Gastrocnemius medialis (tissue), 4 donors: Measurements from ENCODE around the gene CUEDC2. TPM values are rescaled to one million over a fixed set of nuclear protein-coding genes. Genes with fewer than 3 reads are reported as not detected.

Experiments
- ATAC-seq, 2 donors: fragments of 150-250 bp; one replicate each; pipeline ENCODE4 v1.9.1; 2016
- DNase-seq, 2 donors: peaks; one replicate each; pipeline ENCODE4 v3.0.0-alpha.2; 2019
- H3K27ac ChIP-seq, 4 donors: fragments of 200-600 bp; sonication (generic); 1 replicate in 1 of 4; 2 replicates in 3 of 4; pipeline ENCODE4 v1.5.1; 2016 to 2018; ENCODE audit warnings: mild to moderate bottlenecking in 2 of 4, moderate library complexity in 1 of 4
- H3K27me3 ChIP-seq, 3 donors: fragments of 200-600 bp; sonication (generic) in 2 of 3; 1 replicate in 1 of 3; 2 replicates in 2 of 3; pipeline versions ENCODE4 v1.5.1 to v1.6.0; 2016 to 2019; ENCODE audit warnings: mild to moderate bottlenecking in 1 of 3, moderate library complexity in 1 of 3
- H3K36me3 ChIP-seq, 2 donors: fragments of 200-600 bp; sonication (generic) in 1 of 2; one replicate each; pipeline ENCODE4 v1.5.1; 2017 to 2018
- H3K4me1 ChIP-seq, 2 donors: fragments of 200-600 bp; sonication (generic) in 1 of 2; one replicate each; pipeline ENCODE4 v1.5.1; 2016 to 2017; ENCODE audit warnings: mild to moderate bottlenecking in 2 of 2
- H3K4me3 ChIP-seq, 4 donors: fragments of 200-600 bp; sonication (generic) in 3 of 4; 1 replicate in 1 of 4; 2 replicates in 3 of 4; pipeline ENCODE4 v1.5.1; 2016 to 2019; ENCODE audit warnings: mild to moderate bottlenecking in 2 of 4
- H3K9me3 ChIP-seq, 3 donors: fragments of 200-600 bp; sonication (generic) in 2 of 3; 1 replicate in 1 of 3; 2 replicates in 2 of 3; pipeline ENCODE4 v1.5.1; 2016 to 2019
- POLR2A ChIP-seq, 2 donors: fragments of 450-650 bp; IDR thresholded peaks; one replicate each; pipeline ENCODE4 v1.6.1; 2017; ENCODE audit warnings: antibody characterized with exemption in 2 of 2, mild to moderate bottlenecking in 2 of 2, moderate library complexity in 2 of 2
- in situ Hi-C, 4 donors: fragments of 200-750 bp; cut with MboI; loops; one replicate each; pipeline versions ENCODE4 v1.15.0 to v1.8.0; 2017; ENCODE audit warnings: low sequenced_read_pairs in 4 of 4
- intact Hi-C: fragments of 100-400 bp; cut with DNase I; formaldehyde crosslinking; loops from one replicate; pipeline ENCODE4 v1.15.1; 2023; ENCODE audit warnings: low total_unique reads
- total RNA-seq, 4 donors: library from RNA; depleted of rRNA; stranded (reverse); fragments of >200 nt; gene quantifications; one replicate each; pipeline versions ENCODE4 v1.1.0 to v1.2.3, GENCODE V29; 2016
- TF ChIP-seq, protein P1 (sequence below), 5 experiments: fragments of 450-650 bp in 3 of 5; fragments of 200-600 bp in 2 of 5; sonication (generic) in 2 of 5; IDR thresholded peaks in 4 of 5; conservative IDR thresholded peaks in 1 of 5; 1 replicate in 4 of 5; 2 replicates in 1 of 5; pipeline ENCODE4 v1.5.1; 2016 to 2019; ENCODE audit warnings: antibody characterized with exemption in 5 of 5, mild to moderate bottlenecking in 3 of 5, moderate library complexity in 3 of 5

CUEDC2 gene
- total RNA-seq, 4 donors from 2014 or later, result 51.6 to 83.1 (median 70.2) TPM

DNA sequence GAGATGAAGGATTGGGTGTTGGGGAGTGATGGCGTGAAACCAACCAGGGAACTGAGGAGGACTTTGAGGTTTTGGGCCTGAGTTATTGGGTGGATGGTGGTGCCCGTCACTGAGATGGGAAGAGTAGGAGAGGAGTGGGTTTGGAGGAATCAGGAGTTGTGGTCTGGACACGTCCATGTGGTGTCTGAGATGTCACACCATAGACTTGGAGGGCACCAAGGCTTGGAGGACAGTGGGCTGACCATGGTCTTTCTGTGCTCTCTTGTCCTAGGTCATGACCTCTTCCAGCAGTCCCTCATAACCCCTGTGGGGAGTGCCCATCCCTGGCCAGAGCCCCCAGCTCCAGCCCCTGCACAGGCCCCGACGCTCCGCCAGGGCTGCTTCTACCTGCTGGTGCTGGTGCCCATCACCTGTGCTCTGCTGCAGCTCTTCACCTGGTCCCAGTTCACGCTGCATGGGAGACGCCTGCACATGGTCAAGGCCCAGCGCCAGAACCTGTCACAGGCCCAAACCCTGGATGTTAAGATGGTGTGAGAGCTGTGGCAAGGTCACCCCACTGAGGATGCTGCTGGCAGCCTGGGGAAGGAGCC, 43.2 kb upstream of the CUEDC2 start:
- DNase-seq (no peak), ATAC-seq (no peak)
- Histone ChIP-seq H3K9me3 (no peaks in the 10 kb centered on the region), H3K4me3 (no peak overlapping the region), H3K36me3 (peaks cover 0 to 20% of the 10 kb centered on the region in 2 donors), H3K4me1 (no peaks in the 10 kb centered on the region), H3K27me3 (no peaks in the 10 kb centered on the region), H3K27ac (no peak overlapping the region)
- in situ Hi-C loops (no loop called here), intact Hi-C loops (loop anchor here (5.0 kb wide), 1 partner anchor 53 kb away; the partner anchor contains the start of gene FBXL15)
- TF ChIP-seq, protein P1, sequence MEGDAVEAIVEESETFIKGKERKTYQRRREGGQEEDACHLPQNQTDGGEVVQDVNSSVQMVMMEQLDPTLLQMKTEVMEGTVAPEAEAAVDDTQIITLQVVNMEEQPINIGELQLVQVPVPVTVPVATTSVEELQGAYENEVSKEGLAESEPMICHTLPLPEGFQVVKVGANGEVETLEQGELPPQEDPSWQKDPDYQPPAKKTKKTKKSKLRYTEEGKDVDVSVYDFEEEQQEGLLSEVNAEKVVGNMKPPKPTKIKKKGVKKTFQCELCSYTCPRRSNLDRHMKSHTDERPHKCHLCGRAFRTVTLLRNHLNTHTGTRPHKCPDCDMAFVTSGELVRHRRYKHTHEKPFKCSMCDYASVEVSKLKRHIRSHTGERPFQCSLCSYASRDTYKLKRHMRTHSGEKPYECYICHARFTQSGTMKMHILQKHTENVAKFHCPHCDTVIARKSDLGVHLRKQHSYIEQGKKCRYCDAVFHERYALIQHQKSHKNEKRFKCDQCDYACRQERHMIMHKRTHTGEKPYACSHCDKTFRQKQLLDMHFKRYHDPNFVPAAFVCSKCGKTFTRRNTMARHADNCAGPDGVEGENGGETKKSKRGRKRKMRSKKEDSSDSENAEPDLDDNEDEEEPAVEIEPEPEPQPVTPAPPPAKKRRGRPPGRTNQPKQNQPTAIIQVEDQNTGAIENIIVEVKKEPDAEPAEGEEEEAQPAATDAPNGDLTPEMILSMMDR (IDR thresholded peaks at IDR 0.05 in 4 of 5, conservative IDR thresholded peaks at IDR 0.05 in 1 of 5), result no peak
- TF ChIP-seq POLR2A (IDR thresholded peaks at IDR 0.05), result no peak

DNA sequence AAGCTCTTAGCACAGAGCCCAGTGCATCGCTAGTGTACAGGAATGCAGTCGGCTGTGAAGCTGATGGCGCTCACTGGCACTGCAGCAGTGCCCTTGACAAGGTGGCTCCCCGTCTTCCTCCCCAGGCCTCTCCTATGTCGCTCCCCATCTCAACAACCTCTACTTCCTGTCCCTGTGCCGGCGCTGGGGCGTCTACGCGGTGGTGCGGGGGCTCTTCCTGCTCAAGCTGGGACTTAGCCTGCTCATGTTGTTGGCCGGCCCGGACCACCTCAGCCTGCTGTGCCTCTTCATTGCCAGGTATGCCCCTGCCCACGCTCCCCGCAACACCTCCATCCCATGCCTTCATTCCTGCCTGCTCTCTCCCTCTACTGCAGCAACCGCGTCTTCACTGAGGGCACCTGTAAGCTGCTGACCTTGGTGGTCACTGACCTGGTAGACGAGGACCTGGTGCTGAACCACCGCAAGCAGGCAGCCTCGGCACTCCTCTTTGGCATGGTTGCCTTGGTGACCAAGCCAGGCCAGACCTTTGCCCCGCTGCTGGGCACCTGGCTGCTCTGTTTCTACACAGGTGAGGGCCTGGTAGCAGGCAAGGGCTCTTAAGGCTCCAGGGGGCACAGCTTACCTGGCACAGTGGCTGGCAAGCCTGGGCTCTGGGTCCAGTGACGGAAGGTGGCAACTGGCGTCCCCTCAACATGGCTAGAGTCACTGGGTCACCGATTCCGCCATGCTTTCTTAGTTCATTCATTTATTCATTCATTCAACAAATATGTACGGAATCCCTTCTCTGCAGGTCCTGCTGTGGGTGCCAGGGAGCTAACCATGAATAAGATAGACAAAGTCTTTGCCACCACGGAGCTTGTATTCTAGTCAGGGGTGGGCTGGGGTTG, 41.3 kb upstream of the CUEDC2 start:
- Histone ChIP-seq H3K4me1 (no peaks in the 10 kb centered on the region), H3K4me3 (no peak overlapping the region), H3K27ac (no peak overlapping the region), H3K27me3 (no peaks in the 10 kb centered on the region), H3K36me3 (peaks cover 0 to 1% of the 10 kb centered on the region in 2 donors), H3K9me3 (no peaks in the 10 kb centered on the region)
- TF ChIP-seq, protein P1 (IDR thresholded peaks at IDR 0.05 in 4 of 5, conservative IDR thresholded peaks at IDR 0.05 in 1 of 5), result no peak
- no peak for TF ChIP-seq POLR2A (IDR thresholded peaks at IDR 0.05)
- DNase-seq (no peak), ATAC-seq (no peak)
- in situ Hi-C loops, result no loop called here
- intact Hi-C loops, result no loop called here

DNA sequence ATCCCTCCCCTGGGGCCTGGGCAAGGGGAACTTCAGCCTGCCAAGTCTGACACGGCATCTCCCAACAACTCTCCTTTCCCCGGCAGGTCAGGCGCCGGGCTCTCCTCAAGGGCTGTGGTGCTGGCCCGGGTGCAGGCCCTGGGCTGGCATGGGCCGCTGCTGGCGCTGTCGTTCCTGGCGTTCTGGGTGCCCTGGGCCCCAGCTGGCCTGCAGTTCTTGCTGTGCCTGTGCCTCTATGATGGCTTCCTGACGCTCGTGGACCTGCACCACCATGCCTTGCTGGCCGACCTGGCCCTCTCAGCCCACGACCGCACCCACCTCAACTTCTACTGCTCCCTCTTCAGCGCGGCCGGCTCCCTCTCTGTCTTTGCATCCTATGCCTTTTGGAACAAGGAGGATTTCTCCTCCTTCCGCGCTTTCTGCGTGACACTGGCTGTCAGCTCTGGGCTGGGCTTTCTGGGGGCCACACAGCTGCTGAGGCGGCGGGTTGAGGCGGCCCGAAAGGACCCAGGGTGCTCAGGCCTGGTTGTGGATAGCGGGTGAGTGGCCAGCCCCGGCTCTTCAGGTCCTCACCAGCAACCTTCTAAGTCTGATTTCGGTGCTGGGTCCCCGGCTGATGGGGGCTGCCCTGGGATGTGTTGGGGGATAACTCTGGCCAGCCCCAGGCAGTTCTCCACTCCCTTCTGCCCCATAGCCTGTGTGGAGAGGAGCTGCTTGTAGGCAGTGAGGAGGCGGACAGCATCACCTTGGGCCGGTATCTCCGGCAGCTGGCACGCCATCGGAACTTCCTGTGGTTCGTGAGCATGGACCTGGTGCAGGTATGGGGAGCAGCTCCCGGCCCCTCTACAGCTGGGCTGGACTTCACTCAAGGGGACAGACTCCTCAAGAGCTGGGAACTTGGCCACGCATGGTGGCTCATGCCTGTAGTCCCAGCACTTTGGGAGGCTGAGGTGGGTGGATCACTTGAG, 38.5 kb upstream of the CUEDC2 start:
- no peak for TF ChIP-seq POLR2A (IDR thresholded peaks at IDR 0.05)
- TF ChIP-seq, protein P1 (IDR thresholded peaks at IDR 0.05 in 4 of 5, conservative IDR thresholded peaks at IDR 0.05 in 1 of 5), result no peak
- DNase-seq (no peak), ATAC-seq (no peak)
- in situ Hi-C loops (no loop called here), intact Hi-C loops (no loop called here)
- Histone ChIP-seq H3K27ac (no peak overlapping the region), H3K4me1 (no peaks in the 10 kb centered on the region), H3K36me3 (no peaks in the 10 kb centered on the region), H3K9me3 (no peaks in the 10 kb centered on the region), H3K4me3 (no peak overlapping the region), H3K27me3 (no peaks in the 10 kb centered on the region)

DNA sequence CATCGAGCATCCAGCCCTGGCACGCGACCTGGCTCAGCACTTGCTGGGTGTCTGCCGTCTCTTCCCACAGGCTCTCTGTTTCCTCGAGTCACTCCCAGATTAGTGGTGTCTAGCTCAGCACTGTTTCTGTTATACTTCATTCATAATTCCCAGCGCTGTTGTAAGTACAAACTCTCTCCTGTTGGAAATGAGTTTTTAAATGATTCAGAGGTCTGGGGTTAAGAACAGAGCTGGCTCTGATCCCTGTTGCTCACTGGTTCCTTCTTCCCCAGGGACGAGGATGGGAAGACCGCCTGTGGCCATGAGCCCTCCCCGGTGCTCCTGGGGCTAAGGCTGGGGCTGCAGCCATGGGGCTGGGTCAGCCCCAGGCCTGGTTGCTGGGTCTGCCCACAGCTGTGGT, 36.3 kb upstream of the CUEDC2 start:
- Histone ChIP-seq H3K4me3 (no peak overlapping the region), H3K27me3 (no peaks in the 10 kb centered on the region), H3K9me3 (no peaks in the 10 kb centered on the region), H3K4me1 (no peaks in the 10 kb centered on the region), H3K27ac (no peak overlapping the region), H3K36me3 (no peaks in the 10 kb centered on the region)
- DNase-seq (no peak), ATAC-seq (no peak)
- intact Hi-C loops, result no loop called here
- in situ Hi-C loops, result no loop called here
- no peak for TF ChIP-seq POLR2A (IDR thresholded peaks at IDR 0.05)
- TF ChIP-seq, protein P1 (IDR thresholded peaks at IDR 0.05 in 4 of 5, conservative IDR thresholded peaks at IDR 0.05 in 1 of 5), result no peak
